IMR-90 (cell line): ENCODE data around the gene KLHL2. TPM values are rescaled to one million over a fixed set of nuclear protein-coding genes. Genes with fewer than 3 reads are reported as not detected.

Experiments used
- ATAC-seq: fragments of 200-7000 bp; cut with Tn5 transposase; 2 replicates; pipeline ENCODE4 v1.9.1; 2020; ENCODE audit warnings: low read depth, mild to moderate bottlenecking, moderate library complexity
- BruUV-seq: library from RNA; stranded (reverse); fragments of 400-500 nt; replicated peaks from 2 replicates; lab custom pipeline; 2021; lab: Mats Ljungman, UMichigan
- CTCF ChIA-PET: fragments of 300-600 bp; formaldehyde crosslinking; extraction: SDS; loops from one replicate; lab custom pipeline; 2021; ENCODE audit warnings: antibody characterized with exemption; lab: Yijun Ruan, JAX
- POLR2A ChIA-PET: fragments of 300-600 bp; sonication (Branson Sonifier 250); formaldehyde crosslinking; loops from one replicate; lab custom pipeline; 2022; ENCODE audit warnings: antibody characterized with exemption; ENCODE audit not compliant: unreplicated experiment; lab: Charles Lee
- DNase-seq: peaks from one replicate; pipeline ENCODE4 v3.0.0; 2013
- H2AFZ ChIP-seq: replicated peaks from 2 replicates; pipeline ENCODE3; 2013; ENCODE audit warnings: low read length, mild to moderate bottlenecking; ENCODE audit not compliant: poor library complexity
- H2AK5ac ChIP-seq: 2 replicates; pipeline ENCODE4 v1.6.1; 2013; ENCODE audit warnings: low read depth, low read length, inconsistent platforms
- H2AK9ac ChIP-seq: replicated peaks from 2 replicates; pipeline ENCODE3; 2013; ENCODE audit warnings: mild to moderate bottlenecking, low read depth, low read length, moderate library complexity; ENCODE audit not compliant: poor library complexity
- H2BK120ac ChIP-seq: 2 replicates; pipeline ENCODE4 v1.6.1; 2013; ENCODE audit warnings: low read depth, low read length, inconsistent platforms
- H2BK15ac ChIP-seq: 3 replicates; pipeline ENCODE4 v1.6.1; 2013; ENCODE audit warnings: low read depth, low read length, inconsistent platforms
- H2BK20ac ChIP-seq: 2 replicates; pipeline ENCODE4 v1.6.1; 2013; ENCODE audit warnings: low read depth, mild to moderate bottlenecking, inconsistent platforms, low read length, moderate library complexity
- H2BK5ac ChIP-seq: 2 replicates; pipeline ENCODE4 v1.6.1; 2013; ENCODE audit warnings: mild to moderate bottlenecking, low read depth, low read length, inconsistent platforms; ENCODE audit not compliant: poor library complexity, severe bottlenecking
- H3K14ac ChIP-seq: replicated peaks from 2 replicates; pipeline ENCODE4 v1.6.1; 2013; ENCODE audit warnings: low read depth, low read length, inconsistent platforms
- H3K18ac ChIP-seq: 2 replicates; pipeline ENCODE4 v1.6.1; 2013; ENCODE audit warnings: low read depth, low read length, control low read depth
- H3K23ac ChIP-seq: 2 replicates; pipeline ENCODE4 v1.6.1; 2013; ENCODE audit warnings: low read depth, low read length, inconsistent platforms
- H3K27ac ChIP-seq: 2 replicates; pipeline ENCODE4 v1.5.1; 2013; ENCODE audit warnings: mild to moderate bottlenecking, control low read depth, low read length; ENCODE audit not compliant: insufficient read depth
- H3K27me3 ChIP-seq: 2 replicates; pipeline ENCODE4 v1.6.1; 2013; ENCODE audit warnings: low read length; ENCODE audit not compliant: control insufficient read depth, insufficient read depth
- H3K36me3 ChIP-seq: 2 replicates; pipeline ENCODE4 v1.6.1; 2013; ENCODE audit warnings: low read length, mixed read lengths; ENCODE audit not compliant: control insufficient read depth, insufficient read depth
- H3K4ac ChIP-seq: 2 replicates; pipeline ENCODE4 v1.6.1; 2013; ENCODE audit warnings: low read depth, low read length, inconsistent platforms
- H3K4me1 ChIP-seq: 2 replicates; pipeline ENCODE4 v1.6.1; 2013; ENCODE audit warnings: low read length, mixed read lengths; ENCODE audit not compliant: control insufficient read depth, insufficient read depth
- H3K4me2 ChIP-seq: 2 replicates; pipeline ENCODE4 v1.6.1; 2013; ENCODE audit warnings: low read depth, mild to moderate bottlenecking, control low read depth, low read length, moderate library complexity
- H3K4me3 ChIP-seq: 2 replicates; pipeline ENCODE4 v1.5.1; 2013; ENCODE audit warnings: low read depth, mild to moderate bottlenecking, control low read depth, low read length, moderate library complexity; ENCODE audit not compliant: insufficient read depth
- H3K56ac ChIP-seq: 2 replicates; pipeline ENCODE4 v1.6.1; 2013; ENCODE audit warnings: low read length, inconsistent platforms; ENCODE audit not compliant: insufficient read depth; ENCODE audit errors: extremely low read depth
- H3K79me1 ChIP-seq, 2 experiments: 2 replicates each; pipeline ENCODE4 v1.6.1; 2013; ENCODE audit warnings: low read length in 2 of 2, inconsistent platforms in 1 of 2, low read depth in 1 of 2
- H3K9ac ChIP-seq: 2 replicates; pipeline ENCODE4 v1.6.1; 2013; ENCODE audit warnings: low read depth, low read length, control low read depth
- H3K9me1 ChIP-seq: 2 replicates; pipeline ENCODE4 v1.6.1; 2013; ENCODE audit warnings: low read length, inconsistent platforms; ENCODE audit not compliant: insufficient read depth
- H3K9me3 ChIP-seq: 2 replicates; pipeline ENCODE4 v1.6.1; 2013; ENCODE audit warnings: low read length; ENCODE audit not compliant: control insufficient read depth, insufficient read depth
- H4K20me1 ChIP-seq: 2 replicates; pipeline ENCODE4 v1.6.1; 2013; ENCODE audit warnings: low read length, inconsistent platforms; ENCODE audit not compliant: insufficient read depth
- H4K5ac ChIP-seq: 2 replicates; pipeline ENCODE4 v1.6.1; 2013; ENCODE audit warnings: mild to moderate bottlenecking, low read depth, low read length, control low read depth
- H4K8ac ChIP-seq, 2 experiments: 2 replicates each; pipeline ENCODE4 v1.6.1; 2013; ENCODE audit warnings: low read depth in 2 of 2, low read length in 2 of 2, control low read depth in 1 of 2, inconsistent platforms in 1 of 2
- H4K91ac ChIP-seq: 2 replicates; pipeline ENCODE4 v1.6.1; 2013; ENCODE audit warnings: low read depth, low read length, inconsistent platforms; ENCODE audit not compliant: insufficient read depth
- BHLHE40 ChIP-seq: fragments of 150-350 bp; IDR thresholded peaks from 2 replicates; pipeline ENCODE4 v1.6.1; 2016; ENCODE audit warnings: mild to moderate bottlenecking, low read depth, low read length
- CEBPB ChIP-seq: IDR thresholded peaks from 2 replicates; pipeline ENCODE4 v1.6.1; 2012; ENCODE audit warnings: low read depth, low read length, improper control_type of control experiment
- CHD1 ChIP-seq: IDR thresholded peaks from 2 replicates; pipeline ENCODE4 v1.6.1; 2012; ENCODE audit warnings: low read depth, low read length, improper control_type of control experiment
- CTCF ChIP-seq: conservative IDR thresholded peaks from 2 replicates; pipeline ENCODE4 v1.5.1; 2012; ENCODE audit warnings: mild to moderate bottlenecking, low read depth, low read length, improper control_type of control experiment
- FOS ChIP-seq: fragments of 150-350 bp; IDR thresholded peaks from 2 replicates; pipeline ENCODE4 v1.6.1; 2016; ENCODE audit warnings: low read depth, low read length
- MAFK ChIP-seq: IDR thresholded peaks from 2 replicates; pipeline ENCODE4 v1.6.1; 2012; ENCODE audit warnings: low read depth, low read length, improper control_type of control experiment
- MAZ ChIP-seq: IDR thresholded peaks from 2 replicates; pipeline ENCODE4 v1.6.1; 2012; ENCODE audit warnings: low read depth, mild to moderate bottlenecking, low read length, improper control_type of control experiment, moderate library complexity, borderline replicate concordance
- MXI1 ChIP-seq: IDR thresholded peaks from 2 replicates; pipeline ENCODE4 v1.6.1; 2012; ENCODE audit warnings: low read depth, mild to moderate bottlenecking, low read length, moderate library complexity, borderline replicate concordance
- NFE2L2 ChIP-seq: fragments of 150-350 bp; IDR thresholded peaks from 2 replicates; pipeline ENCODE4 v1.6.1; 2016; ENCODE audit warnings: low read depth, mild to moderate bottlenecking, low read length
- POLR2A ChIP-seq: IDR thresholded peaks from 2 replicates; pipeline ENCODE4 v1.6.1; 2012; ENCODE audit warnings: mild to moderate bottlenecking, low read depth, low read length
- RAD21 ChIP-seq: IDR thresholded peaks from 2 replicates; pipeline ENCODE4 v1.6.1; 2012; ENCODE audit warnings: low read length, improper control_type of control experiment
- RCOR1 ChIP-seq: IDR thresholded peaks from 2 replicates; pipeline ENCODE4 v1.6.1; 2012; ENCODE audit warnings: mild to moderate bottlenecking, low read length, improper control_type of control experiment; ENCODE audit not compliant: insufficient replicate concordance
- RFX5 ChIP-seq: IDR thresholded peaks from 2 replicates; pipeline ENCODE4 v1.8.0; 2012; ENCODE audit warnings: low read depth, mild to moderate bottlenecking, low read length, moderate library complexity
- SMC3 ChIP-seq: fragments of 150-350 bp; IDR thresholded peaks from 2 replicates; pipeline ENCODE4 v1.6.1; 2016; ENCODE audit warnings: low read depth, mild to moderate bottlenecking, antibody characterized with exemption, low read length, moderate library complexity
- USF2 ChIP-seq: fragments of 150-350 bp; IDR thresholded peaks from 2 replicates; pipeline ENCODE4 v1.6.1; 2017; ENCODE audit warnings: mild to moderate bottlenecking, antibody characterized with exemption, low read length, low read depth
- WGBS, 2 experiments: methylation state at CpG; one replicate each; pipeline versions ENCODE4 v1.1.5 to v1.1.7; 2013; ENCODE audit warnings: missing lambda C conversion rate in 2 of 2; ENCODE audit not compliant: insufficient read length in 1 of 2; ENCODE audit errors: extremely low coverage in 2 of 2; 5-methylcytosine and 5-hydroxymethylcytosine counted together
- dilution Hi-C: fragments of 300-500 bp; cut with HindIII; formaldehyde crosslinking; loops from one replicate; pipeline ENCODE4 v1.14.3; 2018; ENCODE audit warnings: low sequenced_read_pairs; ENCODE audit not compliant: unreplicated experiment
- in situ Hi-C: fragments of 300-500 bp; cut with MboI; formaldehyde crosslinking; loops from 3 replicates; pipeline ENCODE4 v1.14.3; 2019; ENCODE audit warnings: low sequenced_read_pairs, inconsistent platforms, mixed read lengths
- intact Hi-C: fragments of 100-400 bp; cut with micrococcal nuclease; formaldehyde crosslinking; loops from 2 replicates; pipeline ENCODE4 v1.10.0; 2022
- polyA plus RNA-seq, 3 experiments: library from polyadenylated mRNA; depleted of rRNA; stranded (reverse); fragments of >200 nt; gene quantifications; 2 replicates each; pipeline ENCODE4 v1.2.3, GENCODE V29; 2012; ENCODE audit warnings: low replicate concordance in 1 of 3
- total RNA-seq: library from RNA; depleted of rRNA; stranded (reverse); fragments of >200 nt; gene quantifications from 2 replicates; pipeline ENCODE4 v1.2.3, GENCODE V29; 2012
- TF ChIP-seq, protein P1 (sequence below): fragments of 150-350 bp; IDR thresholded peaks from 2 replicates; pipeline ENCODE4 v1.6.1; 2016; ENCODE audit warnings: low read depth, mild to moderate bottlenecking, low read length, moderate library complexity, borderline replicate concordance

KLHL2 gene
- total and polyA plus RNA-seq, 2 of the 4 experiments (the other 2 are of a cell fraction): 11.0 to 12.4 TPM

DNA sequence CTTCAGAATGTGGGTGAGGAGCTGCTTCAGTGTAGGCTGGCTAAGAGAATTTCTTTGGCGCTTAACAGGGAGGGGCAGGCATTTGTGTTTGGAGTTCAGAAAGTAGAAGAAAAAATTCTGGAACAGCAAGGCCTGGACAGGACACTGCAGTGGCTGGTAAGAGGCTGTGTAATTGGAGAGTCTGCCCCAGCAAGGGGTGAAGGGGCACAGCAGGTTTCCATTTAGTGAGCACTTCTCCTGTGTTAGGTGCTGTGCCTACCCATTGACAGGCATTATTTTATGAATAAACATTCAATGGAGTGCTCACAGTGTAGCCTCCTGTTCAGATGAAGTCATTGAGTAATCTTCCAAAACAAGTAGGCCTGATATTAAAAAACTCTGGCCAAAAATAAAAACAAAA lies 160.8 kb downstream of the KLHL2 start:
- in situ Hi-C loops: no loop called here
- Histone ChIP-seq H3K9ac (no peak overlapping the region), H4K91ac (no peak overlapping the region), H2BK15ac (no peak overlapping the region), H3K27me3 (peaks cover under 1% of the 10 kb centered on the region; the same call in 1 of the 2 replicates), H3K27ac (no peak overlapping the region), H3K4me1 (no peaks in the 10 kb centered on the region), H3K4me2 (no peak overlapping the region), H3K9me1 (no peaks in the 10 kb centered on the region), H2BK120ac (no peak overlapping the region), H4K8ac (no peak overlapping the region), H3K79me1 (no peaks in the 10 kb centered on the region), H3K36me3 (no peaks in the 10 kb centered on the region), H2BK20ac (no peak overlapping the region), H3K14ac (no peak overlapping the region), H4K20me1 (no peaks in the 10 kb centered on the region), H3K56ac (no peak overlapping the region), H3K9me3 (no peaks in the 10 kb centered on the region), H2AK9ac (no peak overlapping the region), H2AK5ac (no peak overlapping the region), H3K23ac (no peak overlapping the region), H3K4me3 (no peak overlapping the region), H4K5ac (no peak overlapping the region), H2BK5ac (no peak overlapping the region), H3K18ac (no peak overlapping the region), H3K4ac (no peak overlapping the region), H2AFZ (no peak overlapping the region)
- POLR2A ChIA-PET: no interaction called here
- ATAC-seq (no peak), DNase-seq (no peak)
- CTCF ChIA-PET: no interaction called here
- TF ChIP-seq, protein P1, sequence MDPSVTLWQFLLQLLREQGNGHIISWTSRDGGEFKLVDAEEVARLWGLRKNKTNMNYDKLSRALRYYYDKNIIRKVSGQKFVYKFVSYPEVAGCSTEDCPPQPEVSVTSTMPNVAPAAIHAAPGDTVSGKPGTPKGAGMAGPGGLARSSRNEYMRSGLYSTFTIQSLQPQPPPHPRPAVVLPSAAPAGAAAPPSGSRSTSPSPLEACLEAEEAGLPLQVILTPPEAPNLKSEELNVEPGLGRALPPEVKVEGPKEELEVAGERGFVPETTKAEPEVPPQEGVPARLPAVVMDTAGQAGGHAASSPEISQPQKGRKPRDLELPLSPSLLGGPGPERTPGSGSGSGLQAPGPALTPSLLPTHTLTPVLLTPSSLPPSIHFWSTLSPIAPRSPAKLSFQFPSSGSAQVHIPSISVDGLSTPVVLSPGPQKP: no peak
- no peak for TF ChIP-seq RCOR1
- no peak for TF ChIP-seq RAD21
- no peak for TF ChIP-seq USF2
- no peak for TF ChIP-seq MAFK
- TF ChIP-seq MXI1: no peak
- TF ChIP-seq CHD1: no peak
- no peak for TF ChIP-seq FOS
- no peak for TF ChIP-seq RFX5
- no peak for TF ChIP-seq CTCF
- TF ChIP-seq POLR2A: no peak
- no peak for TF ChIP-seq SMC3
- TF ChIP-seq BHLHE40: no peak
- TF ChIP-seq MAZ: no peak
- no peak for TF ChIP-seq CEBPB
- TF ChIP-seq NFE2L2: no peak
- no CpG with 5 or more reads among the region's 1 CpG for WGBS, 2 experiments
- dilution Hi-C loops: no loop called here
- no TSS peak for BruUV-seq
- intact Hi-C loops: no loop called here
